Astrocyte (in vitro differentiated cells and primary cell): ENCODE measurements around the gene JMJD1C. TPM values are rescaled to one million over a fixed set of nuclear protein-coding genes. Genes with fewer than 3 reads are reported as not detected.

Experiments
- DNase-seq: peaks from one replicate; pipeline ENCODE4 v3.0.0-alpha.2; 2010; ENCODE audit warnings: low read depth
- FAIRE-seq: peaks from 2 replicates; lab custom pipeline; 2011; peaks lifted over from hg19 to GRCh38; lab: Jason Lieb, UNC
- H2AFZ ChIP-seq: 2 replicates; pipeline ENCODE4 v1.6.0; 2012; ENCODE audit warnings: low read depth, low read length, inconsistent platforms
- H3K27ac ChIP-seq: 2 replicates; pipeline ENCODE4 v1.5.1; 2011; ENCODE audit warnings: low read depth, low read length, inconsistent platforms
- H3K27me3 ChIP-seq: 2 replicates; pipeline ENCODE4 v1.6.0; 2011; ENCODE audit warnings: low read length, inconsistent platforms; ENCODE audit not compliant: insufficient read depth
- H3K36me3 ChIP-seq: 2 replicates; pipeline ENCODE4 v1.5.1; 2011; ENCODE audit warnings: low read length, inconsistent platforms; ENCODE audit not compliant: insufficient read depth
- H3K4me1 ChIP-seq: 2 replicates; pipeline ENCODE4 v1.5.1; 2011; ENCODE audit warnings: low read length, inconsistent platforms; ENCODE audit not compliant: insufficient read depth
- H3K4me2 ChIP-seq: 2 replicates; pipeline ENCODE4 v1.6.0; 2012; ENCODE audit warnings: low read length, inconsistent platforms
- H3K4me3 ChIP-seq: 2 replicates; pipeline ENCODE4 v1.5.1; 2011; ENCODE audit warnings: low read depth, mild to moderate bottlenecking, low read length, inconsistent platforms; ENCODE audit not compliant: insufficient read depth
- H3K79me2 ChIP-seq: 2 replicates; pipeline ENCODE4 v1.6.0; 2012; ENCODE audit warnings: mild to moderate bottlenecking, low read length, inconsistent platforms; ENCODE audit not compliant: insufficient read depth
- H3K9ac ChIP-seq: 2 replicates; pipeline ENCODE4 v1.6.0; 2012; ENCODE audit warnings: mild to moderate bottlenecking, low read length, inconsistent platforms
- H3K9me3 ChIP-seq: 2 replicates; pipeline ENCODE4 v1.5.1; 2012; ENCODE audit warnings: low read depth, mild to moderate bottlenecking, low read length, inconsistent platforms; ENCODE audit not compliant: insufficient read depth
- H4K20me1 ChIP-seq: 2 replicates; pipeline ENCODE4 v1.6.0; 2012; ENCODE audit warnings: low read length, inconsistent platforms; ENCODE audit not compliant: insufficient read depth
- H3K27ac Mint-ChIP-seq: one replicate; pipeline ENCODE4 v1.8.0; 2021; ENCODE audit warnings: mild to moderate bottlenecking, mixed read lengths; ENCODE audit not compliant: unreplicated experiment
- H3K27me3 Mint-ChIP-seq: one replicate; pipeline ENCODE4 v1.8.0; 2021; ENCODE audit warnings: low read depth, mixed read lengths; ENCODE audit not compliant: unreplicated experiment
- H3K36me3 Mint-ChIP-seq: one replicate; pipeline ENCODE4 v1.8.0; 2021; ENCODE audit warnings: low read depth, mixed read lengths; ENCODE audit not compliant: unreplicated experiment
- H3K4me1 Mint-ChIP-seq: one replicate; pipeline ENCODE4 v1.8.0; 2021; ENCODE audit warnings: low read depth, mixed read lengths; ENCODE audit not compliant: unreplicated experiment
- H3K4me3 Mint-ChIP-seq: one replicate; pipeline ENCODE4 v1.8.0; 2021; ENCODE audit warnings: mild to moderate bottlenecking, moderate library complexity, mixed read lengths; ENCODE audit not compliant: unreplicated experiment
- H3K9me3 Mint-ChIP-seq: one replicate; pipeline ENCODE4 v1.8.0; 2021; ENCODE audit warnings: mild to moderate bottlenecking, mixed read lengths; ENCODE audit not compliant: unreplicated experiment
- CTCF ChIP-seq: IDR thresholded peaks from 2 replicates; pipeline ENCODE4 v1.5.1; 2011; ENCODE audit warnings: low read depth, mild to moderate bottlenecking, inconsistent platforms, low read length, moderate library complexity; ENCODE audit not compliant: insufficient read depth
- EZH2 ChIP-seq: IDR thresholded peaks from 2 replicates; pipeline ENCODE4 v1.6.1; 2012; ENCODE audit warnings: mild to moderate bottlenecking, low read length, inconsistent platforms; ENCODE audit not compliant: insufficient read depth
- total RNA-seq: library from RNA; stranded (reverse); gene quantifications from 2 replicates; pipeline ENCODE4 v1.2.1, GENCODE V29; 2021

Gene JMJD1C
- total RNA-seq, 1 donor from 2014 or later = 61.0 TPM

DNA sequence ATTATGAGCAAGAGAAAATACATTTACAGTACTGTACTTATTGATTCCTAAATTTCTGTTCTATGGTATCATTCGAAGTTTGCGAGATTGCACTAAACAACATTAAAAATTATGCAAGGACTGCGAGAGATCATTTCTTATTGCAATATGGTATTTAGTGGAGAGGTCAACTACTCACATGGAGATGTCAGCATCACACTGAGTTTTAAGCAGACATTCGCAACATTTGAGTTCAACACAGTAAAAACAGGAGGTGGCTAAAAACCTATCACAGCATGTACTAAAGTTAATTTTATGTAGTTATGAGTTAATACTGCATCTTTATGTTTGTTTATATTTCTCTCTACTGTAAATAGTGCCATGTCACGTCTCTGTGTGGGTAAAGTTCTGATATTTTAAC, 53.5 kb downstream of the JMJD1C start:
- Histone ChIP-seq H3K4me2 (no peak overlapping the region), H3K79me2 (peaks cover 95% of the 10 kb centered on the region), H3K9me3 (no peaks in the 10 kb centered on the region), H3K27me3 (no peaks in the 10 kb centered on the region), H3K4me3 (no peak overlapping the region), H3K36me3 (no peaks in the 10 kb centered on the region), H4K20me1 (peaks cover 31% of the 10 kb centered on the region), H2AFZ (no peak overlapping the region), H3K4me1 (peaks cover 9% of the 10 kb centered on the region), H3K9ac (no peak overlapping the region), H3K27ac (no peak overlapping the region)
- no peaks in the 10 kb centered on the region for H3K27me3 Mint-ChIP-seq
- no peaks in the 10 kb centered on the region for H3K9me3 Mint-ChIP-seq
- H3K36me3 Mint-ChIP-seq = no peaks in the 10 kb centered on the region
- TF ChIP-seq CTCF = no peak
- no peak for TF ChIP-seq EZH2
- DNase-seq (no peak), FAIRE-seq (no peak)
- peaks cover 21% of the 10 kb centered on the region for H3K4me1 Mint-ChIP-seq
- no peak overlapping the region for H3K4me3 Mint-ChIP-seq
- no peak overlapping the region for H3K27ac Mint-ChIP-seq

GRCh38 chr10:63410633-63411032, 55.1 kb downstream of the JMJD1C start:
- Mint-ChIP-seq H3K36me3 (no peaks in the 10 kb centered on the region), H3K27ac (no peak overlapping the region), H3K27me3 (no peaks in the 10 kb centered on the region), H3K9me3 (no peaks in the 10 kb centered on the region), H3K4me1 (peaks cover 16% of the 10 kb centered on the region), H3K4me3 (no peak overlapping the region)
- Histone ChIP-seq H3K9me3 (no peaks in the 10 kb centered on the region), H2AFZ (no peak overlapping the region), H3K79me2 (peaks cover 95% of the 10 kb centered on the region), H3K4me1 (peaks cover 9% of the 10 kb centered on the region), H3K4me3 (no peak overlapping the region), H3K36me3 (no peaks in the 10 kb centered on the region), H3K27ac (no peak overlapping the region), H4K20me1 (peaks cover 35% of the 10 kb centered on the region), H3K9ac (no peak overlapping the region), H3K4me2 (no peak overlapping the region), H3K27me3 (no peaks in the 10 kb centered on the region)
- no peak for DNase-seq
- no peak for TF ChIP-seq CTCF
- no peak for TF ChIP-seq EZH2
- FAIRE-seq = no peak

DNA sequence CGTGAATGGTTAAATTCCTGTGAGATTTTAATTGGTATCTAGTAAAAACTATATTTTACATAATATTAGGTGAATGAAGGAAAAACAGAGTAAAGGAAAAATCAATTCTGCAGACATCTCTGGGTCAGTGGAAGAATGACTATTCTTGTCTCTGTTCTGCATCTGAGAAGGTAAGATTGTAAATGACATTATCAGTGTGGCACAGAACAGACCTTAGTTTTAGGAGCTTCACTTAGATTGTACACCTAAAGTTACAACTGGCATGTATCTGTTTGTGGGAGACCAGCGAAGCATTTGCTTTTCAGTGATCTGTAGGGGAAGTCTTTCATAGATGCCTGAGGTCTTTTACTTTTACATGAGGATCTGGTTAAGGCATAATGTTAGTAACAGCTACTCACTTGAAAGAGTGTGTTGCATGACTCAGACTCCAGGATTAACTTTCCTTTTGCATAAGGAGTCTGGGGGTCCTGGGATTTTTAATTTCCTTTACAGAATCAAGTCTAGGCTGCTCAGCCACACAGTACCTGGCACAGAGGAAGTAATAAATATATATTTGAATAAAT, 56.2 kb downstream of the JMJD1C start:
- Histone ChIP-seq H3K36me3 (no peaks in the 10 kb centered on the region), H3K27me3 (no peaks in the 10 kb centered on the region), H3K9ac (no peak overlapping the region), H3K4me3 (no peak overlapping the region), H3K27ac (no peak overlapping the region), H3K4me2 (peak overlapping the region; percentile 43), H3K9me3 (no peaks in the 10 kb centered on the region), H2AFZ (no peak overlapping the region), H4K20me1 (peaks cover 30% of the 10 kb centered on the region), H3K79me2 (peaks cover 96% of the 10 kb centered on the region), H3K4me1 (peaks cover 9% of the 10 kb centered on the region)
- Mint-ChIP-seq H3K27ac (no peak overlapping the region), H3K36me3 (no peaks in the 10 kb centered on the region), H3K27me3 (no peaks in the 10 kb centered on the region), H3K9me3 (no peaks in the 10 kb centered on the region), H3K4me1 (peaks cover 14% of the 10 kb centered on the region), H3K4me3 (no peak overlapping the region)
- no peak for TF ChIP-seq EZH2
- no peak for TF ChIP-seq CTCF
- FAIRE-seq (no peak), DNase-seq (peak; percentile 63)
